Naive thymus-derived CD4-positive, alpha-beta T cell (primary cell): ENCODE data around the gene ZFYVE28. TPM values are rescaled to one million over a fixed set of nuclear protein-coding genes. Genes with fewer than 3 reads are reported as not detected.
"Not testable (repeated sequence)": the region's sequence is repeated elsewhere in the genome, so short reads cannot be mapped to it uniquely, and the experiment has no call there.

Experiments used
- ATAC-seq: fragments of 150-1000 bp; cut with Tn5 transposase; 2 replicates; pipeline ENCODE4 v1.10.0; 2021; ENCODE audit warnings: mild to moderate bottlenecking, moderate library complexity
- CTCF ChIA-PET: fragments of 350-600 bp; sonication (Branson Sonifier 250); formaldehyde crosslinking; loops from one replicate; lab custom pipeline; 2021; ENCODE audit warnings: antibody characterized with exemption; lab: Charles Lee
- POLR2A ChIA-PET: fragments of 350-600 bp; sonication (Branson Sonifier 250); formaldehyde crosslinking; loops from one replicate; lab custom pipeline; 2021; ENCODE audit warnings: antibody characterized with exemption, inconsistent platforms; lab: Charles Lee
- DNase-seq, 9 donors: peaks; one replicate each; pipeline versions ENCODE4 v3.0.0 to v3.0.0-alpha.2; 2020 to 2022; ENCODE audit warnings: mixed read lengths in 1 of 9
- H3K27ac ChIP-seq: one replicate; pipeline ENCODE4 v1.7.0; 2013; ENCODE audit warnings: mild to moderate bottlenecking, low read depth, low read length, moderate library complexity
- H3K27me3 ChIP-seq, 2 donors: one replicate each; pipeline ENCODE4 v1.7.0; 2013; ENCODE audit warnings: low read length in 2 of 2, mild to moderate bottlenecking in 2 of 2, moderate library complexity in 2 of 2; ENCODE audit not compliant: control insufficient read depth in 2 of 2, insufficient read depth in 2 of 2
- H3K36me3 ChIP-seq, 3 experiments: 1 replicate in 2 of 3; 2 replicates in 1 of 3; pipeline ENCODE4 v1.7.0; 2013; ENCODE audit warnings: low read length in 3 of 3, mild to moderate bottlenecking in 3 of 3, moderate library complexity in 1 of 3; ENCODE audit not compliant: insufficient read depth in 3 of 3, control insufficient read depth in 2 of 3
- H3K4me1 ChIP-seq, 2 donors: one replicate each; pipeline ENCODE4 v1.7.0; 2013; ENCODE audit warnings: low read length in 2 of 2, mild to moderate bottlenecking in 2 of 2, moderate library complexity in 1 of 2; ENCODE audit not compliant: control insufficient read depth in 2 of 2, insufficient read depth in 2 of 2
- H3K4me3 ChIP-seq: 2 replicates; pipeline ENCODE4 v1.7.0; 2013; ENCODE audit warnings: mild to moderate bottlenecking, low read length
- H3K9me3 ChIP-seq, 3 experiments: 1 replicate in 2 of 3; 2 replicates in 1 of 3; pipeline ENCODE4 v1.7.0; 2013; ENCODE audit warnings: low read length in 3 of 3; ENCODE audit not compliant: control insufficient read depth in 2 of 3
- H3K27ac Mint-ChIP-seq, 9 donors: one replicate each; pipeline ENCODE4 v1.8.0; 2020 to 2022; ENCODE audit warnings: mixed read lengths in 9 of 9, mild to moderate bottlenecking in 8 of 9, moderate library complexity in 5 of 9, inconsistent platforms in 2 of 9
- H3K27me3 Mint-ChIP-seq, 5 donors: one replicate each; pipeline ENCODE4 v1.8.0; 2021 to 2022; ENCODE audit warnings: mixed read lengths in 5 of 5, mild to moderate bottlenecking in 1 of 5
- H3K36me3 Mint-ChIP-seq, 5 donors: one replicate each; pipeline ENCODE4 v1.8.0; 2020 to 2022; ENCODE audit warnings: mixed read lengths in 5 of 5, mild to moderate bottlenecking in 3 of 5, inconsistent platforms in 1 of 5
- H3K4me1 Mint-ChIP-seq, 7 donors: one replicate each; pipeline ENCODE4 v1.8.0; 2020 to 2022; ENCODE audit warnings: mixed read lengths in 7 of 7, mild to moderate bottlenecking in 3 of 7, inconsistent platforms in 1 of 7
- H3K4me3 Mint-ChIP-seq, 10 donors: one replicate each; pipeline ENCODE4 v1.8.0; 2020 to 2022; ENCODE audit warnings: mild to moderate bottlenecking in 10 of 10, mixed read lengths in 10 of 10, moderate library complexity in 6 of 10, inconsistent platforms in 2 of 10
- H3K9me3 Mint-ChIP-seq, 11 donors: one replicate each; pipeline ENCODE4 v1.8.0; 2020 to 2022; ENCODE audit warnings: mixed read lengths in 11 of 11, mild to moderate bottlenecking in 4 of 11, inconsistent platforms in 1 of 11, moderate library complexity in 1 of 11
- intact Hi-C, 2 donors: fragments of 100-400 bp; cut with micrococcal nuclease; formaldehyde crosslinking; loops; one replicate each; pipeline ENCODE4 v1.15.1; 2023
- polyA plus RNA-seq, 2 donors: library from polyadenylated mRNA; unstranded; fragments of 300-500 nt; fragmentation: Illumina TruSeq; gene quantifications; one replicate each; pipeline ENCODE4 v1.2.3, GENCODE V29; 2021
- total RNA-seq, 6 experiments: library from RNA in 5 of 6; stranded (reverse) in 5 of 6; gene quantifications; 1 replicate in 5 of 6; 2 replicates in 1 of 6; pipeline ENCODE4 v1.2.3 and lab custom pipeline; 2021 to 2026

ZFYVE28 gene
- total and polyA plus RNA-seq, 7 experiments from 2014 or later, result 6.1 to 26.5 (median 15.9) TPM

- Mint-ChIP-seq H3K4me1 (no peaks in the 10 kb centered on the region), H3K4me3 (no peak overlapping the region), H3K36me3 (no peaks in the 10 kb centered on the region), H3K27me3 (peaks cover 0 to 5% (median 0%) of the 10 kb centered on the region in 5 donors), H3K27ac (no peak overlapping the region), H3K9me3 (no peaks in the 10 kb centered on the region)
- POLR2A ChIA-PET, result no interaction called here
- Histone ChIP-seq H3K27ac (no peak overlapping the region), H3K9me3 (no peaks in the 10 kb centered on the region), H3K36me3 (no peaks in the 10 kb centered on the region), H3K4me3 (no peak overlapping the region), H3K27me3 (no peaks in the 10 kb centered on the region), H3K4me1 (no peaks in the 10 kb centered on the region)
- ATAC-seq (no peak), DNase-seq (no peak)
- CTCF ChIA-PET, result interaction anchor here (0.6 to 0.8 kb wide), 2 partner anchors 169 to 218 kb away, joined by 3 read pairs; no protein-coding TSS in a partner anchor
- intact Hi-C loops, result no loop called here
Observed at GRCh38 chr4:2434420-2434819, 16.0 kb upstream of the ZFYVE28 start.

GRCh38 chr4:2433609-2434350, 15.3 kb upstream of the ZFYVE28 start:
- Mint-ChIP-seq H3K36me3 (no peaks in the 10 kb centered on the region), H3K27me3 (peaks cover 0 to 5% (median 0%) of the 10 kb centered on the region in 5 donors), H3K9me3 (no peaks in the 10 kb centered on the region), H3K4me1 (no peaks in the 10 kb centered on the region), H3K4me3 (no peak overlapping the region), H3K27ac (no peak overlapping the region)
- intact Hi-C loops, result no loop called here
- POLR2A ChIA-PET, result no interaction called here
- DNase-seq (no peak), ATAC-seq (no peak)
- H3K4me3 ChIP-seq, result no peak overlapping the region
- CTCF ChIA-PET, result interaction anchor here (0.8 kb wide), 1 partner anchor 217 kb away, joined by 3 read pairs; no protein-coding TSS in a partner anchor
- no peaks in the 10 kb centered on the region for H3K27me3 ChIP-seq
- H3K27ac ChIP-seq, result no peak overlapping the region
- no peaks in the 10 kb centered on the region for H3K4me1 ChIP-seq
- no peaks in the 10 kb centered on the region for H3K9me3 ChIP-seq
- no peaks in the 10 kb centered on the region for H3K36me3 ChIP-seq

- DNase-seq, result no peak
- H3K4me3 ChIP-seq, result no peak overlapping the region
- H3K27ac ChIP-seq, result no peak overlapping the region
- POLR2A ChIA-PET, result no interaction called here
- Mint-ChIP-seq H3K9me3 (no peaks in the 10 kb centered on the region), H3K27ac (no peak overlapping the region), H3K4me3 (no peak overlapping the region), H3K36me3 (no peaks in the 10 kb centered on the region), H3K4me1 (peaks cover 0 to 1% (median 0%) of the 10 kb centered on the region in 7 donors), H3K27me3 (peaks cover 0 to 5% (median 0%) of the 10 kb centered on the region in 5 donors)
- CTCF ChIA-PET, result no interaction called here
- H3K36me3 ChIP-seq, result no peaks in the 10 kb centered on the region
- H3K9me3 ChIP-seq, result no peaks in the 10 kb centered on the region
- H3K27me3 ChIP-seq, result no peaks in the 10 kb centered on the region
- no peaks in the 10 kb centered on the region for H3K4me1 ChIP-seq
- intact Hi-C loops, result no loop called here
- ATAC-seq, result peak; percentile 57
Observed at GRCh38 chr4:2432991-2433530, 14.6 kb upstream of the ZFYVE28 start.

GRCh38 chr4:2432004-2432403, 13.6 kb upstream of the ZFYVE28 start:
- no peaks in the 10 kb centered on the region for H3K27me3 ChIP-seq
- H3K4me3 Mint-ChIP-seq, result no peak overlapping the region
- ChIA-PET CTCF (interaction anchor here (1.2 kb wide), 1 partner anchor 212 kb away, joined by 6 read pairs; no protein-coding TSS in a partner anchor), POLR2A (no interaction called here)
- H3K4me3 ChIP-seq, result no peak overlapping the region
- H3K36me3 Mint-ChIP-seq, result no peaks in the 10 kb centered on the region
- no peak for ATAC-seq
- H3K4me1 ChIP-seq, result no peaks in the 10 kb centered on the region
- H3K27me3 Mint-ChIP-seq, result peaks cover 0 to 5% (median 0%) of the 10 kb centered on the region in 5 donors
- no peaks in the 10 kb centered on the region for H3K9me3 Mint-ChIP-seq
- DNase-seq, result no peak
- H3K36me3 ChIP-seq, result no peaks in the 10 kb centered on the region
- intact Hi-C loops, result no loop called here
- H3K4me1 Mint-ChIP-seq, result peaks cover 0 to 1% (median 0%) of the 10 kb centered on the region in 7 donors
- no peak overlapping the region for H3K27ac Mint-ChIP-seq
- H3K9me3 ChIP-seq, result no peaks in the 10 kb centered on the region
- no peak overlapping the region for H3K27ac ChIP-seq

- H3K9me3 ChIP-seq, H3K36me3 ChIP-seq, H3K27ac Mint-ChIP-seq, ATAC-seq, H3K27me3 ChIP-seq, CTCF ChIA-PET, H3K27me3 Mint-ChIP-seq, intact Hi-C loops, H3K4me1 Mint-ChIP-seq, H3K9me3 Mint-ChIP-seq, POLR2A ChIA-PET, H3K27ac ChIP-seq, H3K4me3 ChIP-seq, H3K4me1 ChIP-seq, H3K4me3 Mint-ChIP-seq, H3K36me3 Mint-ChIP-seq: not testable (repeated sequence)
- DNase-seq, result peak in 1 of 9 donors; percentile 1
Observed at GRCh38 chr4:2429945-2430757, 11.7 kb upstream of the ZFYVE28 start.

GRCh38 chr4:2428496-2429213, 10.2 kb upstream of the ZFYVE28 start:
- Mint-ChIP-seq H3K4me3 (no peak overlapping the region), H3K27ac (no peak overlapping the region), H3K36me3 (no peaks in the 10 kb centered on the region), H3K27me3 (peaks cover 0 to 8% (median 3%) of the 10 kb centered on the region in 5 donors), H3K4me1 (peaks cover 0 to 1% (median 0%) of the 10 kb centered on the region in 7 donors), H3K9me3 (peaks cover 0 to 1% (median 0%) of the 10 kb centered on the region in 11 donors)
- DNase-seq (peak in 1 of 9 donors; percentile 4), ATAC-seq (no peak)
- POLR2A ChIA-PET, result no interaction called here
- Histone ChIP-seq H3K27me3 (no peaks in the 10 kb centered on the region), H3K4me3 (no peak overlapping the region), H3K27ac (no peak overlapping the region), H3K36me3 (no peaks in the 10 kb centered on the region), H3K9me3 (no peaks in the 10 kb centered on the region), H3K4me1 (no peaks in the 10 kb centered on the region)
- CTCF ChIA-PET, result no interaction called here
- intact Hi-C loops, result no loop called here
